Cortex of kidney (tissue), 1 donor: ENCODE data around the gene TMEM26.

Source experiments
- DNase-seq: peaks from one replicate; lab custom pipeline; 2025; lab: John Stamatoyannopoulos, UW

TMEM26 gene

GRCh38 chr10:61452655-61453641 is at the start of gene TMEM26:
TMEM26 (minus strand) TSS chr10:61453381; CDS start chr10:61453081, 300 bp downstream.
- no peak for DNase-seq

- no peak for DNase-seq
Observed at GRCh38 chr10:61500460-61500859, 47.3 kb upstream of the TMEM26 start.

GRCh38 chr10:61492364-61492995 is 39.3 kb upstream of the TMEM26 start:
- no peak for DNase-seq

- DNase-seq, result no peak
Observed at GRCh38 chr10:61487506-61487905, 34.3 kb upstream of the TMEM26 start.

- DNase-seq, result no peak
Observed at GRCh38 chr10:61486738-61487396, 33.7 kb upstream of the TMEM26 start.

- DNase-seq, result no peak
Observed at GRCh38 chr10:61486251-61486650, 33.1 kb upstream of the TMEM26 start.

- no peak for DNase-seq
Observed at GRCh38 chr10:61481597-61481996, 28.4 kb upstream of the TMEM26 start.

GRCh38 chr10:61480208-61480607 is 27.0 kb upstream of the TMEM26 start:
- DNase-seq, result no peak

GRCh38 chr10:61478621-61479312 is 25.6 kb upstream of the TMEM26 start:
- no peak for DNase-seq

GRCh38 chr10:61477451-61477850 is 24.3 kb upstream of the TMEM26 start:
- no peak for DNase-seq

- no peak for DNase-seq
Observed at GRCh38 chr10:61476529-61476928, 23.3 kb upstream of the TMEM26 start.

- DNase-seq, result no peak
Observed at GRCh38 chr10:61475449-61475873, 22.3 kb upstream of the TMEM26 start.

GRCh38 chr10:61472090-61472674 is 19.0 kb upstream of the TMEM26 start:
- no peak for DNase-seq

GRCh38 chr10:61471491-61471890 is 18.3 kb upstream of the TMEM26 start:
- DNase-seq, result no peak

- no peak for DNase-seq
Observed at GRCh38 chr10:61470740-61471139, 17.6 kb upstream of the TMEM26 start.

- no peak for DNase-seq
Observed at GRCh38 chr10:61465901-61466632, 12.9 kb upstream of the TMEM26 start.

GRCh38 chr10:61465171-61465496 is 12.0 kb upstream of the TMEM26 start:
- DNase-seq, result no peak

- no peak for DNase-seq
Observed at GRCh38 chr10:61464461-61465170, 11.4 kb upstream of the TMEM26 start.

- DNase-seq, result no peak
Observed at GRCh38 chr10:61463035-61463909, 10.1 kb upstream of the TMEM26 start.
